ENCODE data around the gene HSPG2.

HSPG2 gene

GRCh38 chr1:21774835-21775549, 162.1 kb downstream of the HSPG2 start:
- DNase-seq (ENCODE audit: low read depth in 2 of 3, low spot score in 2 of 3) = no peak

GRCh38 chr1:21773585-21773984, 163.5 kb downstream of the HSPG2 start:
- no peak for DNase-seq (ENCODE audit: low read depth in 2 of 3, low spot score in 2 of 3)

Measured in activated CD8-positive, alpha-beta memory T cell treated with anti-CD3 and anti-CD28 coated beads for 48 hours (primary cell).